Stromal cell of bone marrow (primary cell): ENCODE results near the gene IFRD1.

Experiments used
- DNase-seq: peaks from one replicate; pipeline ENCODE4 v3.0.0-alpha.2; 2012; ENCODE audit warnings: low read depth

IFRD1 gene

GRCh38 chr7:112449902-112450806, at the start of gene IFRD1:
Gene IFRD1 (plus strand): TSS chr7:112450460. CDS start chr7:112450689, 229 bp downstream.
- DNase-seq: peak; percentile 96

- DNase-seq: no peak
Observed at GRCh38 chr7:112404321-112404720, 45.9 kb upstream of the IFRD1 start.

- DNase-seq: no peak
Observed at GRCh38 chr7:112405286-112405685, 45.0 kb upstream of the IFRD1 start.

- no peak for DNase-seq
Observed at GRCh38 chr7:112407261-112407660, 43.0 kb upstream of the IFRD1 start.

GRCh38 chr7:112410092-112410491, 40.2 kb upstream of the IFRD1 start:
- no peak for DNase-seq

GRCh38 chr7:112411186-112411795, 39.0 kb upstream of the IFRD1 start:
- DNase-seq: peak; percentile 36

- no peak for DNase-seq
Observed at GRCh38 chr7:112414855-112415490, 35.3 kb upstream of the IFRD1 start.

GRCh38 chr7:112416127-112416526, 34.1 kb upstream of the IFRD1 start:
- no peak for DNase-seq

- no peak for DNase-seq
Observed at GRCh38 chr7:112419543-112420130, 30.6 kb upstream of the IFRD1 start.

- no peak for DNase-seq
Observed at GRCh38 chr7:112420236-112420861, 29.9 kb upstream of the IFRD1 start.

- DNase-seq: no peak
Observed at GRCh38 chr7:112421666-112422486, 28.4 kb upstream of the IFRD1 start.

GRCh38 chr7:112422842-112423496, 27.3 kb upstream of the IFRD1 start:
- DNase-seq: peak; percentile 91

- DNase-seq: no peak
Observed at GRCh38 chr7:112423987-112424386, 26.3 kb upstream of the IFRD1 start.

- DNase-seq: no peak
Observed at GRCh38 chr7:112427984-112428383, 22.3 kb upstream of the IFRD1 start.

- no peak for DNase-seq
Observed at GRCh38 chr7:112428715-112429114, 21.5 kb upstream of the IFRD1 start.

GRCh38 chr7:112430649-112431048, 19.6 kb upstream of the IFRD1 start:
- DNase-seq: no peak

- no peak for DNase-seq
Observed at GRCh38 chr7:112431803-112432202, 18.5 kb upstream of the IFRD1 start.

- no peak for DNase-seq
Observed at GRCh38 chr7:112433289-112433688, 17.0 kb upstream of the IFRD1 start.

- DNase-seq: no peak
Observed at GRCh38 chr7:112437072-112437471, 13.2 kb upstream of the IFRD1 start.

GRCh38 chr7:112439476-112439875, 10.8 kb upstream of the IFRD1 start:
- no peak for DNase-seq

GRCh38 chr7:112442210-112442609, 8.1 kb upstream of the IFRD1 start:
- no peak for DNase-seq
